Embryonic facial prominence (tissue), 1 donor: ENCODE results near the gene ABCA3.

ENCODE experiments used
- DNase-seq: peaks from one replicate; pipeline ENCODE4 v3.0.0-alpha.2; 2016; ENCODE audit errors: extremely low spot score

ABCA3 gene

DNA sequence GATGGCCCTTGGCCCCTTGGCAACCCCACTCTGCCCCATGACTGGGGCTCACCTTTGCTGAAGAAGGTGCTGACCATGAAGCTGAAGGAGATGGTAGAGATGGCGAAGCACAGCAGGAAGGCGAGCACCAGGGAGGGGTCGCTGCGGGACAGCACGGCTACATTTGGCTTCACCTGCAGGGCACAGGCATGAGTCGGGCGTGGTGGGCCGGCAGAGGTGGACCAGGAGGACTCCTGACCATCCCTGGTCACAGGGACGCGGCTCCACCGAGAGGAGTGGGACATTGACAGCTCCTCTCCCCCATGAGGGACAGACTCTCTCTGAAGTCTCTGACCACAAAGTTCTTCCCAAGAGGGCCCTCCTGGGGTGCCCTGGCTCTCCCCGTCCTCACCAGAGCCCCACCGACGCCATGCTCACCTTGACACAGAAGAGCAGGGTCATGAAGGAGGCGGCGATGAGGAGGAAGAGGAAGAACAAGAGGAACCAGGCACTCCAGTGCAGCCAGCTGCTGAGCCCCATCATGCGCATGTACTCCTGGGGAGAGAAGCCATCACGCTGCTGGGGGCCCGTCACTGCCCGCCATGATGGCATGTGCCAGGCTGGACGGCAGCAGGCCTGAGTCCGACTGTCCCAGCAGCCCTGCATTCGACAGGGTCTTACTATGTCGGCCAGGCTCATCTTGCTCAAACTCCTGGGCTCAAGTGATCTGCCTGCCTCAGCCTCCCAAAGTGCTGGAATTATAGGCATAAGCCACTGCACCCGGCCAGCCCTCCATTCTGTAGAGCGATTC lies 23.1 kb downstream of the ABCA3 start:
- no peak for DNase-seq

GRCh38 chr16:2308089-2308962 lies 32.2 kb downstream of the ABCA3 start:
- DNase-seq, result no peak

- no peak for DNase-seq
Measured at GRCh38 chr16:2299915-2300192, 40.7 kb downstream of the ABCA3 start.

- DNase-seq, result no peak
Measured at GRCh38 chr16:2299121-2299914, 41.2 kb downstream of the ABCA3 start.

DNA sequence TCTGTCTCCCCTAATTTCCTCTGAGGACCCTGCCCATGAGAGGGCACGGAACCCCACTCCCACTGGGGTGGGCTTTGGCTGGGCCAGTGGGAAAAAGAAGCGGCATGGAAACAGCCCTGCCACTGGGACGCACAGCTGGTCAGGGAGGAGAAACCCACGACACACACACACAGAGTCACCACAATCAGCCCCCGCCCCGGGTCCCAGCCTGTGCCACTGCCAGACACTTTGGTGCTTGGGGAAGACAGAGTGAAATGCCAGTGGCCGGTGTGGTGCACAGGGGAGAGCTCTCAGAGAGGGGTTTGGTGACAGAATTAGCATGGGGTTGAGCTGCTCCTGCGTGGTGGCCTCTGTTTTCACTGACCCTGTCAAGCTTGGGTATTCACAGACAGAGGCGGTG lies 41.9 kb downstream of the ABCA3 start:
- DNase-seq, result no peak

- no peak for DNase-seq
Measured at GRCh38 chr16:2297506-2297860, 43.0 kb downstream of the ABCA3 start.

DNA sequence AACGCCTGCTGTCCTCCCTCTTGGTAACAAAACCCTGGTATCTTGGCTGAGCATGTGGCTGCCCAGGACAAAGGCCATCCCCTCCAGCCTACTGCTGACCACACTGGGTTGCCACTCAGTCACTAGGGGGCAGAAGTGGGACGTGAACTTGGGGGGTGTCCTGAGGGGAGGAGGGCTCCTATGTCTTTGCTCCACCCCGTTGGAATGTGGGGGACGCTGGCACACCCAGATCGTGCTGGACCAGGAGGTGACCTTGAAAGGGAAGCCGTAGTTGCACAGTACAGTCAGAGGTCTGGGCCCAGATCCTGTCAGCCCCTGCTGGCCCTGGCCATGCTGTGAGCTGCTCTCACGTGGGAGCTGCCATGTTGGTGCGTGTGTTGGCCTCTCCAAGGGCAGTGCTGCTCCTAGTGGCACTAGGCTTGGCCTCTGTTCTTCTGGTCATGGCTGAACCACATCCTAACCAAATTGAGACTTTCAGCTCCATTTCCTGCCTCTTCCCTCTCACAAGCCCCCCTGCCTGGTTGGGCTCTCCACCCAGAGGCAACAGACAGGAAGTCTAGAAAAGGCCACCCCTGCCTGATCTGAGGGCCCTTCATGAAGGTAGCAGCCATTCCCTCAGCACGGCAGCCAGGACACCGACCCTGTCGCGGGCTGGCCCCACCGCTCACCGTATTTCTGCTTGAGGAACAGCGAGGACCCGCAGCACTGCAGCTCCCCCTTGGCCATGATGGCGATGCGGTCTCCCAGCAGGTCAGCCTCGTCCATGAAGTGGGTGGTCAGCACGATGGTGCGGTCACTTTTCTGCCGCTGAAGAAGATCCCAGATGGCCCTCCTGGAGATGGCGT lies 43.6 kb downstream of the ABCA3 start:
- no peak for DNase-seq

DNA sequence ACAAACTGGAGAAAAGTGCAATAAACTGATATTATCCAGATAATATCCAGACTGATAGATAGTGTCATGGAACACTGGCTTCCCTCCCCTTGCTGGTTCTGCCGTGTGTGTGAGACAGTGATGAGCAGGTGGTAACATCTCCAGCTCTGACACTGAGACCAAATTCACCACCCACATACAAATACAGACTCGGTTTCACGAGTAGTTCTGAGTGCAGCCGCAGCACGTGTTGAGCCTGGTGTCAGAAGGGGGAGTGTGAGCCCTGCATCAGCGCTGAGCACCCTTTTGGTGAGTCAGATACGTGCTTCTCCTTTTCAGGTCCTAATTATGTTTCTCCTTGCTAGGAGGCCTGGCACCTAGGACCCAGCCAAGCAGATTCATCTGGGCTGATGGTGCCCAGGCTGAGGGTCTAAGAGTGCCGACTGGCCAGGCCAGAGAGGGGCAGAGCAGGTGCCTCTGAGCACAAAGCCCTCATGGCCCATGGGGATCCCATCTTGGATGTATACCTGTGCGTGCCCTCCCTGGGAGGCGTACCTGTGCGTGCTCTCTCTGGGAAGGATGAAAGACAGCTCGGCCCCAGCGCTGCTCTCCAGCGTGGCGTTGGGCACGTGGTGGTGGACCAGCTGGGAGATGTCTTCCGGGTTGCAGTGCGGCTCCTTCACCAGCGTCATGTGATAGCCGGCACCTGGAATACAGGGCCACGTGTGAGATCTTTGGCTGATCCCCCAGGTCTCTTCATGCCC lies 45.3 kb downstream of the ABCA3 start:
- no peak for DNase-seq

DNA sequence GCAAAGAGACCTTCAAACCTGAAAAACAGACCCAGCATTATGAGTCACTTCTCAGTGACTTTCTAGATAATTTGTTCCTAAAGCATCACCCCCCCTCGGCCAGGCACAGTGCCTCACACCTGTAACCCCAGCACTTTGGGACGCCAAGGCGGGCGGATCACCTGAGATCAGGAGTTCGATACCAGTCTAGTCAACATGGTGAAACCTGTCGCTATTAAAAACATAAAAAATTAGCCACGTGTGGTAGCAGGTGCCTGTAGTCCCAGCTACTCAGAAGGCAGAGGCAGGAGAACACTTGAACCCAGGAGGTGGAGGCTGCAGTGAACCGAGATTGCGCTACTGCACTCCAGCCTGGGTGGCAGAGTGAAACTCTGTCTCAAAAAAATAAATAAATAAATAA lies 48.3 kb downstream of the ABCA3 start:
- DNase-seq, result no peak

GRCh38 chr16:2289282-2289681 lies 51.2 kb downstream of the ABCA3 start:
- DNase-seq, result no peak

- no peak for DNase-seq
Measured at GRCh38 chr16:2288726-2289125, 51.8 kb downstream of the ABCA3 start.

GRCh38 chr16:2287916-2288547 lies 52.5 kb downstream of the ABCA3 start:
- no peak for DNase-seq

- DNase-seq, result no peak
Measured at GRCh38 chr16:2286550-2286949, 54.0 kb downstream of the ABCA3 start.

- DNase-seq, result no peak
Measured at GRCh38 chr16:2285731-2286191, 54.8 kb downstream of the ABCA3 start.

- no peak for DNase-seq
Measured at GRCh38 chr16:2284797-2285576, 55.5 kb downstream of the ABCA3 start.

- DNase-seq, result no peak
Measured at GRCh38 chr16:2284001-2284770, 56.3 kb downstream of the ABCA3 start.

- no peak for DNase-seq
Measured at GRCh38 chr16:2282866-2283555, 57.5 kb downstream of the ABCA3 start.

DNA sequence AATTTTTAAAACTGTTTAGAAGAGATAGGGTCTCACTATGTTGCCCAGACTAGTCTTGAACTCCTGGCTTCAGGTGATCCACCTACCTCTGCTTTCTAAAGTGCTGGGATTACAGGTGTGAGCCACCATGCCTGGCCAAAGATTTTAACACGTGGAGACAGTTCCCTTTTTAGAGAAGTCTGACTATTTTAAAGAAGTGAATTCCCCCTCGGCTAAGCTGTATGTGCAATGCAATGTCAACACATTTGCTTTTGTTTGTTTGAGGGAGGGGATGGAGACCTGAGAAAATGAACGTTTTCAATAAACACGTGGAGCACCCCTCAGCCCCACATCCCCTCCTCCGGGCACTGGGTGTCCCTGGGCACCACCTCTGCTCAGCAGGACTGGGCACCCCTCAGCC lies 58.3 kb downstream of the ABCA3 start:
- no peak for DNase-seq
